Astrocyte (in vitro differentiated cells and primary cell): Measurements from ENCODE around the gene FGGY.

ENCODE experiments used
- EZH2 ChIP-seq: IDR thresholded peaks from 2 replicates; pipeline ENCODE4 v1.6.1; 2012; ENCODE audit warnings: mild to moderate bottlenecking, low read length, inconsistent platforms; ENCODE audit not compliant: insufficient read depth
- TF ChIP-seq, protein P1 (sequence below): IDR thresholded peaks from 2 replicates; pipeline ENCODE4 v1.5.1; 2011; ENCODE audit warnings: low read depth, mild to moderate bottlenecking, inconsistent platforms, low read length, moderate library complexity; ENCODE audit not compliant: insufficient read depth

DNA sequence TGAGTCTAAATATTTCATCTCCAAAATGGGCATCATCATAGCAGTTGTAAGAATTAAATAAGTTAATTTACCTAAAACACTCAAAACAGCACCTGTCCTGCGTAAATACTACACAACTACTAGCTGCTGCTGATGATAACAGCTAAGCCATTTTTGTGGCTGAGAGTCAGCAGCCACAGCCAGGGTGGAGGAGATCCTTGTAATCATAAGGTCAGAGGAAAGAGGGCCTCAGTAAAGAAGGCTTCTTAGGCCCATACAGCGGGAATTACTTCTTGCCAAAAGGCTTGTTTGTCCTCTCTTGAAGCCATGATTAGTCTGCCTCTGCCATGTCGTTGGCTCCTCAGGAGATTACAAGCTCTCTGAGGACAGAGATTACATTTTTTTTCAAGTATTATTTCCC is 245.0 kb downstream of the FGGY start:
- TF ChIP-seq, protein P1, sequence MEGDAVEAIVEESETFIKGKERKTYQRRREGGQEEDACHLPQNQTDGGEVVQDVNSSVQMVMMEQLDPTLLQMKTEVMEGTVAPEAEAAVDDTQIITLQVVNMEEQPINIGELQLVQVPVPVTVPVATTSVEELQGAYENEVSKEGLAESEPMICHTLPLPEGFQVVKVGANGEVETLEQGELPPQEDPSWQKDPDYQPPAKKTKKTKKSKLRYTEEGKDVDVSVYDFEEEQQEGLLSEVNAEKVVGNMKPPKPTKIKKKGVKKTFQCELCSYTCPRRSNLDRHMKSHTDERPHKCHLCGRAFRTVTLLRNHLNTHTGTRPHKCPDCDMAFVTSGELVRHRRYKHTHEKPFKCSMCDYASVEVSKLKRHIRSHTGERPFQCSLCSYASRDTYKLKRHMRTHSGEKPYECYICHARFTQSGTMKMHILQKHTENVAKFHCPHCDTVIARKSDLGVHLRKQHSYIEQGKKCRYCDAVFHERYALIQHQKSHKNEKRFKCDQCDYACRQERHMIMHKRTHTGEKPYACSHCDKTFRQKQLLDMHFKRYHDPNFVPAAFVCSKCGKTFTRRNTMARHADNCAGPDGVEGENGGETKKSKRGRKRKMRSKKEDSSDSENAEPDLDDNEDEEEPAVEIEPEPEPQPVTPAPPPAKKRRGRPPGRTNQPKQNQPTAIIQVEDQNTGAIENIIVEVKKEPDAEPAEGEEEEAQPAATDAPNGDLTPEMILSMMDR, result no peak
- no peak for TF ChIP-seq EZH2
